HepG2 (cell line): ENCODE data around the gene ZBTB7B. TPM values are rescaled to one million over a fixed set of nuclear protein-coding genes. Genes with fewer than 3 reads are reported as not detected.

Experiments
- AKAP8 ChIP-seq: sonication (generic); formaldehyde crosslinking; IDR thresholded peaks from 2 replicates; pipeline ENCODE4 v1.5.1; 2020; ENCODE audit warnings: mild to moderate bottlenecking, missing genetic modification reagents
- CCDC6 ChIP-seq: sonication (generic); formaldehyde crosslinking; IDR thresholded peaks from 2 replicates; pipeline ENCODE4 v1.8.1; 2022; ENCODE audit warnings: mild to moderate bottlenecking, missing genetic modification reagents, moderate library complexity
- MTA1 ChIP-seq: sonication (generic); formaldehyde crosslinking; IDR thresholded peaks from 2 replicates; pipeline ENCODE4 v1.4.0; 2020; ENCODE audit warnings: missing genetic modification reagents, mild to moderate bottlenecking, borderline replicate concordance
- MYNN ChIP-seq: sonication (generic); formaldehyde crosslinking; IDR thresholded peaks from 2 replicates; pipeline ENCODE4 v1.4.0; 2020; ENCODE audit warnings: mild to moderate bottlenecking, low read depth, missing genetic modification reagents
- RAD21 ChIP-seq: fragments of 450-650 bp; formaldehyde crosslinking; IDR thresholded peaks from 2 replicates; pipeline ENCODE4 v1.5.0; 2020; ENCODE audit warnings: mild to moderate bottlenecking
- RFXANK ChIP-seq: IDR thresholded peaks from 2 replicates; pipeline ENCODE4 v1.6.1; 2016
- STAT5B ChIP-seq: sonication (generic); formaldehyde crosslinking; IDR thresholded peaks from 2 replicates; pipeline ENCODE4 v1.4.0; 2020; ENCODE audit warnings: missing genetic modification reagents
- ZNF317 ChIP-seq: sonication (generic); formaldehyde crosslinking; IDR thresholded peaks from 2 replicates; pipeline ENCODE4 v1.5.0; 2020; ENCODE audit warnings: mild to moderate bottlenecking, missing genetic modification reagents
- ZNF446 ChIP-seq: sonication (generic); formaldehyde crosslinking; IDR thresholded peaks from 2 replicates; pipeline ENCODE4 v1.5.0; 2020; ENCODE audit warnings: mild to moderate bottlenecking, missing genetic modification reagents
- ZNF777 ChIP-seq: sonication (generic); formaldehyde crosslinking; IDR thresholded peaks from 2 replicates; pipeline ENCODE4 v1.4.0; 2020; ENCODE audit warnings: missing genetic modification reagents
- polyA plus RNA-seq, 8 experiments: library from polyadenylated mRNA; depleted of rRNA in 3 of 8; stranded (reverse) in 7 of 8; unstranded in 1 of 8; fragments of >200 nt; fragmentation: Illumina TruSeq in 4 of 8; extraction: Trizol in 4 of 8; gene quantifications; 2 replicates each; pipeline versions ENCODE4 v1.2.1 to v1.2.3, GENCODE V29; 2011 to 2016; ENCODE audit warnings: low read depth in 4 of 8, missing spikeins in 1 of 8, mixed read lengths in 1 of 8; ENCODE audit not compliant: insufficient read depth in 1 of 8
- total RNA-seq, 5 experiments: library from RNA; depleted of rRNA; stranded (reverse); fragments of >200 nt; fragmentation: Illumina TruSeq; extraction: Trizol; gene quantifications; 2 replicates each; pipeline ENCODE4 v1.2.3, GENCODE V29; 2016; ENCODE audit warnings: low read depth in 1 of 5
- TF ChIP-seq, protein P1 (sequence below): sonication (generic); formaldehyde crosslinking; IDR thresholded peaks from 2 replicates; pipeline ENCODE4 v1.5.1; 2020; ENCODE audit warnings: missing genetic modification reagents, mild to moderate bottlenecking, borderline replicate concordance
- TF ChIP-seq, protein P2 (sequence below): sonication (generic); formaldehyde crosslinking; IDR thresholded peaks from 2 replicates; pipeline ENCODE4 v1.8.1; 2023; ENCODE audit warnings: mild to moderate bottlenecking, moderate library complexity, missing genetic modification reagents
- TF ChIP-seq, protein P3 (sequence below): sonication (generic); formaldehyde crosslinking; IDR thresholded peaks from 2 replicates; pipeline ENCODE4 v1.4.0; 2020; ENCODE audit warnings: missing genetic modification reagents, mild to moderate bottlenecking, borderline replicate concordance
- TF ChIP-seq, protein P4 (sequence below): sonication (generic); formaldehyde crosslinking; IDR thresholded peaks from 2 replicates; pipeline ENCODE4 v1.4.0; 2020; ENCODE audit warnings: missing genetic modification reagents
- TF ChIP-seq, protein P5 (sequence below): IDR thresholded peaks from 2 replicates; pipeline ENCODE4 v1.6.1; 2016; ENCODE audit warnings: control low read depth
- TF ChIP-seq, protein P6 (sequence below): sonication (generic); formaldehyde crosslinking; IDR thresholded peaks from 2 replicates; pipeline ENCODE4 v1.5.1; 2020; ENCODE audit warnings: mild to moderate bottlenecking, missing genetic modification reagents, moderate library complexity

The ZBTB7B gene
- total and polyA plus RNA-seq, 2 of the 13 experiments (the other 11 are each of a cell fraction or from before 2014, with no cell fraction given) = 15.5 to 17.5 TPM

DNA sequence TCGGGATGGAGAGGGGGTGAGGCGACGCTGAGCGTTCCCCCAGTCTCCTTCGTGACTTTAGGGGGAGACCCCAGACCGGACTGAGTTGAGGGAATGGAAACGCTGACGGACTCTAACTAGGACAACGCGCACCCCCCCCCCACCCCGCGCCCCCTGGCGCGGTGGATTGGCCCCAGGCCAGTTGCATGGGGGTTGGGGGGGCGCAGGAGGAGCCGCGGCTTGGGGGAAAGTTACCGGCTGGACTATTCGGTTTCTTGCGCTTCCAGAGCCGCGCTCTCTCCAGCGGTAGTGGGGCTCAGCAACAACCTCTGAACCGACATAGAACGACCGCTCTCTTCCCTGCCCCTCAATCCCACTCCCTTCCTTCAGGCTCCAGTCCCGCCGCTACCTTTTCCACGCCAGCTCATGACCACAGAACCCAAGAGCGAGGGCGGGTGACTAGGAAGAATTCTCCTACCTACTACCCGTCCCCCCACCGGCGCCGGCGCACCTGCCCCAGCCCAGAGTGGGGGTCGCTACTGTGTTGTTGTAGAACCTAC is 694 bp downstream of the ZBTB7B start (continued):
- TF ChIP-seq, protein P1, sequence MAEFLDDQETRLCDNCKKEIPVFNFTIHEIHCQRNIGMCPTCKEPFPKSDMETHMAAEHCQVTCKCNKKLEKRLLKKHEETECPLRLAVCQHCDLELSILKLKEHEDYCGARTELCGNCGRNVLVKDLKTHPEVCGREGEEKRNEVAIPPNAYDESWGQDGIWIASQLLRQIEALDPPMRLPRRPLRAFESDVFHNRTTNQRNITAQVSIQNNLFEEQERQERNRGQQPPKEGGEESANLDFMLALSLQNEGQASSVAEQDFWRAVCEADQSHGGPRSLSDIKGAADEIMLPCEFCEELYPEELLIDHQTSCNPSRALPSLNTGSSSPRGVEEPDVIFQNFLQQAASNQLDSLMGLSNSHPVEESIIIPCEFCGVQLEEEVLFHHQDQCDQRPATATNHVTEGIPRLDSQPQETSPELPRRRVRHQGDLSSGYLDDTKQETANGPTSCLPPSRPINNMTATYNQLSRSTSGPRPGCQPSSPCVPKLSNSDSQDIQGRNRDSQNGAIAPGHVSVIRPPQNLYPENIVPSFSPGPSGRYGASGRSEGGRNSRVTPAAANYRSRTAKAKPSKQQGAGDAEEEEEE (CRISPR knock-in tag) = no peak
- TF ChIP-seq AKAP8 (0 out of 2 replicates have a peak, but pooled peaks have one; percentile 40), MYNN (CRISPR knock-in tag) (no peak), RAD21 (no peak), RFXANK (CRISPR knock-in tag) (no peak), ZNF777 (CRISPR knock-in tag) (no peak; the same call in 1 of the 2 replicates), ZNF446 (CRISPR knock-in tag) (no peak), MTA1 (CRISPR knock-in tag) (no peak), ZNF317 (no peak), STAT5B (no peak), CCDC6 (CRISPR knock-in tag) (peak; percentile 55; the same call in 1 of the 2 replicates)
- TF ChIP-seq, protein P2, sequence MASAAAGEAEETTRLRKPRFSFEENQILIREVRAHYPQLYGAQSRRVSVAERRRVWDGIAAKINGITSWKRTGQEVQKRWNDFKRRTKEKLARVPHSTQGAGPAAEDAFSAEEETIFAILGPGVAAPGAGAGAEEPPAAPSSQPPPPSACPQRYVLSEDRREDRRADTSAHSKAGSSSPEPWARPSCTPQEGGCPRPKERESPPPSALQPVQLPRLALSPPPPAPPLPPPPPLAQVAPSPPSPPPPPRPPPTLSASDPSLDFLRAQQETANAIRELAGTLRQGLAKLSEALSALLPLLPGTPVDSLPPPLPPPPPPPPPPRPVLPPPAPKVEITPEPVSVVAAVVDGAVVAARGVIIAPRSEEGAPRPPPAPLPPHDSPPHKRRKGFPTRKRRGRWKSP (CRISPR knock-in tag) = peak; percentile 50
- TF ChIP-seq, protein P3, sequence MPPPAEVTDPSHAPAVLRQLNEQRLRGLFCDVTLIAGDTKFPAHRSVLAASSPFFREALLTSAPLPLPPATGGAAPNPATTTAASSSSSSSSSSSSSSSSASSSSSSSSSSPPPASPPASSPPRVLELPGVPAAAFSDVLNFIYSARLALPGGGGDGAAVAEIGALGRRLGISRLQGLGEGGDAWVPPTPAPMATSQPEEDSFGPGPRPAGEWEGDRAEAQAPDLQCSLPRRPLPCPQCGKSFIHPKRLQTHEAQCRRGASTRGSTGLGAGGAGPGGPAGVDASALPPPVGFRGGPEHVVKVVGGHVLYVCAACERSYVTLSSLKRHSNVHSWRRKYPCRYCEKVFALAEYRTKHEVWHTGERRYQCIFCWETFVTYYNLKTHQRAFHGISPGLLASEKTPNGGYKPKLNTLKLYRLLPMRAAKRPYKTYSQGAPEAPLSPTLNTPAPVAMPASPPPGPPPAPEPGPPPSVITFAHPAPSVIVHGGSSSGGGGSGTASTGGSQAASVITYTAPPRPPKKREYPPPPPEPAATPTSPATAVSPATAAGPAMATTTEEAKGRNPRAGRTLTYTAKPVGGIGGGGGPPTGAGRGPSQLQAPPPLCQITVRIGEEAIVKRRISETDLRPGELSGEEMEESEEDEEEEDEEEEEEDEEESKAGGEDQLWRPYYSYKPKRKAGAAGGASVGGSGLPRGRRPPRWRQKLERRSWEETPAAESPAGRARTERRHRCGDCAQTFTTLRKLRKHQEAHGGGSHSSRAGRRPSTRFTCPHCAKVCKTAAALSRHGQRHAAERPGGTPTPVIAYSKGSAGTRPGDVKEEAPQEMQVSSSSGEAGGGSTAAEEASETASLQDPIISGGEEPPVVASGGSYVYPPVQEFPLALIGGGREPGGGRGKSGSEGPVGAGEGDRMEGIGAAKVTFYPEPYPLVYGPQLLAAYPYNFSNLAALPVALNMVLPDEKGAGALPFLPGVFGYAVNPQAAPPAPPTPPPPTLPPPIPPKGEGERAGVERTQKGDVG = no peak
- TF ChIP-seq, protein P4, sequence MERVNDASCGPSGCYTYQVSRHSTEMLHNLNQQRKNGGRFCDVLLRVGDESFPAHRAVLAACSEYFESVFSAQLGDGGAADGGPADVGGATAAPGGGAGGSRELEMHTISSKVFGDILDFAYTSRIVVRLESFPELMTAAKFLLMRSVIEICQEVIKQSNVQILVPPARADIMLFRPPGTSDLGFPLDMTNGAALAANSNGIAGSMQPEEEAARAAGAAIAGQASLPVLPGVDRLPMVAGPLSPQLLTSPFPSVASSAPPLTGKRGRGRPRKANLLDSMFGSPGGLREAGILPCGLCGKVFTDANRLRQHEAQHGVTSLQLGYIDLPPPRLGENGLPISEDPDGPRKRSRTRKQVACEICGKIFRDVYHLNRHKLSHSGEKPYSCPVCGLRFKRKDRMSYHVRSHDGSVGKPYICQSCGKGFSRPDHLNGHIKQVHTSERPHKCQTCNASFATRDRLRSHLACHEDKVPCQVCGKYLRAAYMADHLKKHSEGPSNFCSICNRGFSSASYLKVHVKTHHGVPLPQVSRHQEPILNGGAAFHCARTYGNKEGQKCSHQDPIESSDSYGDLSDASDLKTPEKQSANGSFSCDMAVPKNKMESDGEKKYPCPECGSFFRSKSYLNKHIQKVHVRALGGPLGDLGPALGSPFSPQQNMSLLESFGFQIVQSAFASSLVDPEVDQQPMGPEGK (CRISPR knock-in tag) = no peak
- TF ChIP-seq, protein P5, sequence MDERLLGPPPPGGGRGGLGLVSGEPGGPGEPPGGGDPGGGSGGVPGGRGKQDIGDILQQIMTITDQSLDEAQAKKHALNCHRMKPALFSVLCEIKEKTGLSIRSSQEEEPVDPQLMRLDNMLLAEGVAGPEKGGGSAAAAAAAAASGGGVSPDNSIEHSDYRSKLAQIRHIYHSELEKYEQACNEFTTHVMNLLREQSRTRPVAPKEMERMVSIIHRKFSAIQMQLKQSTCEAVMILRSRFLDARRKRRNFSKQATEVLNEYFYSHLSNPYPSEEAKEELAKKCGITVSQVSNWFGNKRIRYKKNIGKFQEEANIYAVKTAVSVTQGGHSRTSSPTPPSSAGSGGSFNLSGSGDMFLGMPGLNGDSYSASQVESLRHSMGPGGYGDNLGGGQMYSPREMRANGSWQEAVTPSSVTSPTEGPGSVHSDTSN (CRISPR knock-in tag) = no peak
- TF ChIP-seq, protein P6, sequence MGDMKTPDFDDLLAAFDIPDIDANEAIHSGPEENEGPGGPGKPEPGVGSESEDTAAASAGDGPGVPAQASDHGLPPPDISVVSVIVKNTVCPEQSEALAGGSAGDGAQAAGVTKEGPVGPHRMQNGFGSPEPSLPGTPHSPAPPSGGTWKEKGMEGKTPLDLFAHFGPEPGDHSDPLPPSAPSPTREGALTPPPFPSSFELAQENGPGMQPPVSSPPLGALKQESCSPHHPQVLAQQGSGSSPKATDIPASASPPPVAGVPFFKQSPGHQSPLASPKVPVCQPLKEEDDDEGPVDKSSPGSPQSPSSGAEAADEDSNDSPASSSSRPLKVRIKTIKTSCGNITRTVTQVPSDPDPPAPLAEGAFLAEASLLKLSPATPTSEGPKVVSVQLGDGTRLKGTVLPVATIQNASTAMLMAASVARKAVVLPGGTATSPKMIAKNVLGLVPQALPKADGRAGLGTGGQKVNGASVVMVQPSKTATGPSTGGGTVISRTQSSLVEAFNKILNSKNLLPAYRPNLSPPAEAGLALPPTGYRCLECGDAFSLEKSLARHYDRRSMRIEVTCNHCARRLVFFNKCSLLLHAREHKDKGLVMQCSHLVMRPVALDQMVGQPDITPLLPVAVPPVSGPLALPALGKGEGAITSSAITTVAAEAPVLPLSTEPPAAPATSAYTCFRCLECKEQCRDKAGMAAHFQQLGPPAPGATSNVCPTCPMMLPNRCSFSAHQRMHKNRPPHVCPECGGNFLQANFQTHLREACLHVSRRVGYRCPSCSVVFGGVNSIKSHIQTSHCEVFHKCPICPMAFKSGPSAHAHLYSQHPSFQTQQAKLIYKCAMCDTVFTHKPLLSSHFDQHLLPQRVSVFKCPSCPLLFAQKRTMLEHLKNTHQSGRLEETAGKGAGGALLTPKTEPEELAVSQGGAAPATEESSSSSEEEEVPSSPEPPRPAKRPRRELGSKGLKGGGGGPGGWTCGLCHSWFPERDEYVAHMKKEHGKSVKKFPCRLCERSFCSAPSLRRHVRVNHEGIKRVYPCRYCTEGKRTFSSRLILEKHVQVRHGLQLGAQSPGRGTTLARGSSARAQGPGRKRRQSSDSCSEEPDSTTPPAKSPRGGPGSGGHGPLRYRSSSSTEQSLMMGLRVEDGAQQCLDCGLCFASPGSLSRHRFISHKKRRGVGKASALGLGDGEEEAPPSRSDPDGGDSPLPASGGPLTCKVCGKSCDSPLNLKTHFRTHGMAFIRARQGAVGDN (CRISPR knock-in tag) = 0 out of 2 replicates have a peak, but pooled peaks have one; percentile 3
